ENCODE measurements around the gene RBPMS2.
"Not testable (repeated sequence)": the region's sequence is repeated elsewhere in the genome, so short reads cannot be mapped to it uniquely, and the experiment has no call there.

RBPMS2 gene

GRCh38 chr15:64747578-64747977, 27.8 kb downstream of the RBPMS2 start:
- no peak for TF ChIP-seq CTCF (conservative IDR thresholded peaks at IDR 0.05; ENCODE audit: low read depth, low read length)
- H3K4me3 ChIP-seq (ENCODE audit: low read length) = no peak overlapping the region
- DNase-seq (ENCODE audit: low read depth) = no peak

GRCh38 chr15:64746921-64747320, 28.5 kb downstream of the RBPMS2 start:
- no peak for DNase-seq (ENCODE audit: low read depth)
- no peak for TF ChIP-seq CTCF (conservative IDR thresholded peaks at IDR 0.05; ENCODE audit: low read depth, low read length)
- H3K4me3 ChIP-seq (ENCODE audit: low read length) = no peak overlapping the region

- DNase-seq (ENCODE audit: low read depth) = no peak
- no peak for TF ChIP-seq CTCF (conservative IDR thresholded peaks at IDR 0.05; ENCODE audit: low read depth, low read length)
These were observed 29.0 kb downstream of the RBPMS2 start for GRCh38 chr15:64746356-64746755.

GRCh38 chr15:64743691-64744090, 31.7 kb downstream of the RBPMS2 start:
- no peak for TF ChIP-seq CTCF (conservative IDR thresholded peaks at IDR 0.05; ENCODE audit: low read depth, low read length)
- no peak overlapping the region for H3K4me3 ChIP-seq (ENCODE audit: low read length)
- DNase-seq (ENCODE audit: low read depth) = no peak

More at GRCh38 chr15:64746356-64746755, 29.0 kb downstream of the RBPMS2 start:
- H3K4me3 ChIP-seq (ENCODE audit: low read length) = no peak overlapping the region

GRCh38 chr15:64742921-64743320, 32.5 kb downstream of the RBPMS2 start:
- no peak for TF ChIP-seq CTCF (conservative IDR thresholded peaks at IDR 0.05; ENCODE audit: low read depth, low read length)
- H3K4me3 ChIP-seq (ENCODE audit: low read length) = no peak overlapping the region
- no peak for DNase-seq (ENCODE audit: low read depth)

GRCh38 chr15:64742385-64742784, 33.0 kb downstream of the RBPMS2 start:
- H3K4me3 ChIP-seq (ENCODE audit: low read length) = no peak overlapping the region
- DNase-seq (ENCODE audit: low read depth) = no peak
- no peak for TF ChIP-seq CTCF (conservative IDR thresholded peaks at IDR 0.05; ENCODE audit: low read depth, low read length)

- not testable (repeated sequence) for H3K4me3 ChIP-seq (ENCODE audit: low read length); DNase-seq (ENCODE audit: low read depth)
These were observed 33.7 kb downstream of the RBPMS2 start for GRCh38 chr15:64741708-64742107.
